HepG2 (cell line): ENCODE data around the gene FAM83F. TPM values are rescaled to one million over a fixed set of nuclear protein-coding genes. Genes with fewer than 3 reads are reported as not detected.

Experiments
- ATAC-seq: fragments of 200-7000 bp; cut with Tn5 transposase; 3 replicates; pipeline ENCODE4 v1.9.1; 2020; ENCODE audit warnings: mild to moderate bottlenecking, moderate library complexity
- BruUV-seq: library from RNA; stranded (reverse); fragments of 400-500 nt; replicated peaks from 2 replicates; lab custom pipeline; 2021; lab: Mats Ljungman, UMichigan
- CTCF ChIA-PET: fragments of 300-600 bp; formaldehyde crosslinking; extraction: SDS; loops from one replicate; lab custom pipeline; 2021; ENCODE audit warnings: low total read pairs, inconsistent platforms, low intra/inter-chr PET ratio; lab: Yijun Ruan, JAX
- POLR2A ChIA-PET: fragments of 350-600 bp; sonication (Branson Sonifier 250); formaldehyde crosslinking; loops from one replicate; lab custom pipeline; 2020; ENCODE audit warnings: antibody characterized with exemption, inconsistent platforms; lab: Yijun Ruan, JAX
- DNase-seq: peaks from one replicate; pipeline ENCODE4 v3.0.0-alpha.2; 2015; ENCODE audit warnings: low spot score
- FAIRE-seq: peaks from 3 replicates; lab custom pipeline; 2011; peaks lifted over from hg19 to GRCh38; lab: Jason Lieb, UNC
- H2AFZ ChIP-seq: one replicate; pipeline ENCODE4 v1.6.1; 2011; ENCODE audit warnings: low read length, inconsistent platforms
- H3K27ac ChIP-seq: fragments of 300-600 bp; 3 replicates; pipeline ENCODE4 v1.8.0; 2011; ENCODE audit warnings: mixed run types, mild to moderate bottlenecking, mixed read lengths, low read length, inconsistent platforms; ENCODE audit not compliant: insufficient read depth; ENCODE audit errors: extremely low read length
- H3K27me3 ChIP-seq, 2 experiments: fragments of 200-600 bp in 1 of 2; 2 replicates in 1 of 2; 3 replicates in 1 of 2; pipeline versions ENCODE4 v1.6.0 to v1.8.0; 2011; ENCODE audit warnings: low read length in 2 of 2, mild to moderate bottlenecking in 2 of 2, moderate library complexity in 2 of 2, inconsistent platforms in 1 of 2; ENCODE audit not compliant: insufficient read depth in 2 of 2, control insufficient read depth in 1 of 2
- H3K36me3 ChIP-seq, 2 experiments: fragments of 200-600 bp in 1 of 2; replicated peaks in 1 of 2; 2 replicates in 1 of 2; 3 replicates in 1 of 2; pipeline versions ENCODE4 v1.5.1 to v1.8.0; 2011; ENCODE audit warnings: low read length in 2 of 2, inconsistent platforms in 1 of 2; ENCODE audit not compliant: insufficient read depth in 2 of 2, control insufficient read depth in 1 of 2
- H3K4me1 ChIP-seq: 2 replicates; pipeline ENCODE4 v1.5.1; 2012; ENCODE audit warnings: low read length, inconsistent platforms; ENCODE audit not compliant: insufficient read depth
- H3K4me2 ChIP-seq: 2 replicates; pipeline ENCODE4 v1.6.0; 2011; ENCODE audit warnings: low read depth, low read length, inconsistent platforms
- H3K4me3 ChIP-seq, 3 experiments: fragments of 200-600 bp in 1 of 3; sonication (generic), shearing (Covaris generic) in 1 of 3; replicated peaks in 1 of 3; 2 replicates each; pipeline ENCODE4 v1.5.1; 2011 to 2016; ENCODE audit warnings: low read length in 3 of 3, inconsistent platforms in 2 of 3, low read depth in 2 of 3, mild to moderate bottlenecking in 2 of 3, control low read depth in 1 of 3, mixed read lengths in 1 of 3; ENCODE audit not compliant: insufficient read depth in 1 of 3
- H3K79me2 ChIP-seq: one replicate; pipeline ENCODE4 v1.6.1; 2011; ENCODE audit warnings: low read length, inconsistent platforms; ENCODE audit not compliant: insufficient read depth
- H3K9ac ChIP-seq: 2 replicates; pipeline ENCODE4 v1.6.0; 2011; ENCODE audit warnings: mild to moderate bottlenecking, low read depth, low read length, inconsistent platforms; ENCODE audit not compliant: insufficient read depth
- H3K9me3 ChIP-seq: 2 replicates; pipeline ENCODE4 v1.5.1; 2012; ENCODE audit warnings: mild to moderate bottlenecking, low read length
- H4K20me1 ChIP-seq: 2 replicates; pipeline ENCODE4 v1.6.0; 2011; ENCODE audit warnings: inconsistent platforms, mild to moderate bottlenecking, low read length, moderate library complexity; ENCODE audit not compliant: insufficient read depth
- ATF7-NPFF ChIP-seq: sonication (generic); formaldehyde crosslinking; IDR thresholded peaks from 2 replicates; pipeline ENCODE4 v1.8.1; 2023; ENCODE audit warnings: mild to moderate bottlenecking, low read depth, missing genetic modification reagents, moderate library complexity
- HNRNPK ChIP-seq: fragments of 200-400 bp; formaldehyde crosslinking; IDR thresholded peaks from 2 replicates; pipeline ENCODE4 v1.6.1; 2018; ENCODE audit warnings: low read length, low read depth, moderate library complexity, mild to moderate bottlenecking; ENCODE audit not compliant: poor library complexity, severe bottlenecking
- IRX3 ChIP-seq: sonication (generic); formaldehyde crosslinking; IDR thresholded peaks from 2 replicates; pipeline ENCODE4 v1.8.1; 2023; ENCODE audit warnings: mild to moderate bottlenecking, low read depth, missing genetic modification reagents, borderline replicate concordance
- KDM2A ChIP-seq: sonication (generic); formaldehyde crosslinking; IDR thresholded peaks from 2 replicates; pipeline ENCODE4 v1.4.0; 2020; ENCODE audit warnings: low read depth, missing genetic modification reagents, borderline replicate concordance
- RBFOX2 ChIP-seq: fragments of 200-400 bp; formaldehyde crosslinking; IDR thresholded peaks from 2 replicates; pipeline ENCODE4 v1.6.1; 2017; ENCODE audit warnings: low read depth, mild to moderate bottlenecking, low read length
- TARDBP ChIP-seq: sonication (generic); formaldehyde crosslinking; IDR thresholded peaks from 2 replicates; pipeline ENCODE4 v1.8.0; 2022; ENCODE audit warnings: mild to moderate bottlenecking, missing genetic modification reagents
- ZNF282 ChIP-seq: fragments of 450-650 bp; IDR thresholded peaks from 2 replicates; pipeline ENCODE4 v1.6.1; 2018; ENCODE audit not compliant: partially characterized antibody
- ZNF556 ChIP-seq: sonication (generic); formaldehyde crosslinking; IDR thresholded peaks from 2 replicates; pipeline ENCODE4 v1.4.0; 2020; ENCODE audit warnings: mild to moderate bottlenecking, missing genetic modification reagents, borderline replicate concordance
- ZNF781 ChIP-seq: sonication (generic); formaldehyde crosslinking; IDR thresholded peaks from 2 replicates; pipeline ENCODE4 v1.5.1; 2020; ENCODE audit warnings: borderline replicate concordance, mild to moderate bottlenecking, missing genetic modification reagents; ENCODE audit errors: not compliant biosample characterization
- WGBS: methylation state at CpG from one replicate; pipeline ENCODE4 v1.1.6; 2017; ENCODE audit warnings: low lambda C conversion rate; 5-methylcytosine and 5-hydroxymethylcytosine counted together
- in situ Hi-C: cut with HindIII; loops from 2 replicates; pipeline ENCODE4 v1.10.0; 2017; ENCODE audit warnings: low pct_unique_long_range_greater_than_20kb; ENCODE audit not compliant: extremely low pct_ligation_motif_present
- intact Hi-C: fragments of 100-400 bp; cut with micrococcal nuclease; formaldehyde crosslinking; loops from one replicate; pipeline ENCODE4 v1.10.0; 2022; ENCODE audit not compliant: unreplicated experiment
- polyA plus RNA-seq, 8 experiments: library from polyadenylated mRNA; depleted of rRNA in 3 of 8; stranded (reverse) in 7 of 8; unstranded in 1 of 8; fragments of >200 nt; fragmentation: Illumina TruSeq in 4 of 8; extraction: Trizol in 4 of 8; gene quantifications; 2 replicates each; pipeline versions ENCODE4 v1.2.1 to v1.2.3, GENCODE V29; 2011 to 2016; ENCODE audit warnings: low read depth in 4 of 8, missing spikeins in 1 of 8, mixed read lengths in 1 of 8; ENCODE audit not compliant: insufficient read depth in 1 of 8
- total RNA-seq, 5 experiments: library from RNA; depleted of rRNA; stranded (reverse); fragments of >200 nt; fragmentation: Illumina TruSeq; extraction: Trizol; gene quantifications; 2 replicates each; pipeline ENCODE4 v1.2.3, GENCODE V29; 2016; ENCODE audit warnings: low read depth in 1 of 5
- TF ChIP-seq, protein P1 (sequence below): sonication (generic); formaldehyde crosslinking; IDR thresholded peaks from 2 replicates; pipeline ENCODE4 v1.4.0; 2020; ENCODE audit warnings: missing genetic modification reagents

Gene FAM83F
- total and polyA plus RNA-seq, 2 of the 13 experiments (the other 11 are each of a cell fraction or from before 2014, with no cell fraction given) = not detected

DNA sequence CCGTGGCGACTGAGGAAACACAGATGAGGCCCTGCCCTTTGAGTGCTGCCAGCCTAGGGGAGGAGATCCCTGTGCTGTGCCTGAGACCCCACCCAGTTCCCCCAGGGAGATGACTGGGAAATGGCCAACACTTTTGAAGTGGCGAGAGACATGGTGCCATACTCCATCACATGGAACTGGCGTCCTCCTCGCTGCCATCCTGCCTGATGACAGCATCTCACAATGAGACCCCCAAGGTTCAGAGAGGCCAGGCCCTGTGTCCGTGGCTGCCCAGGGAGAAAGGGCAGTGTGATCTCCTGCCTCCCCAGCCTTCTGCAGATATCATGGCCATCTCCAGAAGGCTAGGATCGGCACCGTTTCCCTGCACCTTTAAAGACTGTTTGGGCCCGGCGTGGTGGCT is 31.1 kb downstream of the FAM83F start (continued):
- TF ChIP-seq, protein P1, sequence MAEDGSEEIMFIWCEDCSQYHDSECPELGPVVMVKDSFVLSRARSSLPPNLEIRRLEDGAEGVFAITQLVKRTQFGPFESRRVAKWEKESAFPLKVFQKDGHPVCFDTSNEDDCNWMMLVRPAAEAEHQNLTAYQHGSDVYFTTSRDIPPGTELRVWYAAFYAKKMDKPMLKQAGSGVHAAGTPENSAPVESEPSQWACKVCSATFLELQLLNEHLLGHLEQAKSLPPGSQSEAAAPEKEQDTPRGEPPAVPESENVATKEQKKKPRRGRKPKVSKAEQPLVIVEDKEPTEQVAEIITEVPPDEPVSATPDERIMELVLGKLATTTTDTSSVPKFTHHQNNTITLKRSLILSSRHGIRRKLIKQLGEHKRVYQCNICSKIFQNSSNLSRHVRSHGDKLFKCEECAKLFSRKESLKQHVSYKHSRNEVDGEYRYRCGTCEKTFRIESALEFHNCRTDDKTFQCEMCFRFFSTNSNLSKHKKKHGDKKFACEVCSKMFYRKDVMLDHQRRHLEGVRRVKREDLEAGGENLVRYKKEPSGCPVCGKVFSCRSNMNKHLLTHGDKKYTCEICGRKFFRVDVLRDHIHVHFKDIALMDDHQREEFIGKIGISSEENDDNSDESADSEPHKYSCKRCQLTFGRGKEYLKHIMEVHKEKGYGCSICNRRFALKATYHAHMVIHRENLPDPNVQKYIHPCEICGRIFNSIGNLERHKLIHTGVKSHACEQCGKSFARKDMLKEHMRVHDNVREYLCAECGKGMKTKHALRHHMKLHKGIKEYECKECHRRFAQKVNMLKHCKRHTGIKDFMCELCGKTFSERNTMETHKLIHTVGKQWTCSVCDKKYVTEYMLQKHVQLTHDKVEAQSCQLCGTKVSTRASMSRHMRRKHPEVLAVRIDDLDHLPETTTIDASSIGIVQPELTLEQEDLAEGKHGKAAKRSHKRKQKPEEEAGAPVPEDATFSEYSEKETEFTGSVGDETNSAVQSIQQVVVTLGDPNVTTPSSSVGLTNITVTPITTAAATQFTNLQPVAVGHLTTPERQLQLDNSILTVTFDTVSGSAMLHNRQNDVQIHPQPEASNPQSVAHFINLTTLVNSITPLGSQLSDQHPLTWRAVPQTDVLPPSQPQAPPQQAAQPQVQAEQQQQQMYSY = no peak
- no peak for TF ChIP-seq HNRNPK
- no peak for TF ChIP-seq ATF7-NPFF (CRISPR knock-in tag)
- no peak for TF ChIP-seq KDM2A (CRISPR knock-in tag)

DNA sequence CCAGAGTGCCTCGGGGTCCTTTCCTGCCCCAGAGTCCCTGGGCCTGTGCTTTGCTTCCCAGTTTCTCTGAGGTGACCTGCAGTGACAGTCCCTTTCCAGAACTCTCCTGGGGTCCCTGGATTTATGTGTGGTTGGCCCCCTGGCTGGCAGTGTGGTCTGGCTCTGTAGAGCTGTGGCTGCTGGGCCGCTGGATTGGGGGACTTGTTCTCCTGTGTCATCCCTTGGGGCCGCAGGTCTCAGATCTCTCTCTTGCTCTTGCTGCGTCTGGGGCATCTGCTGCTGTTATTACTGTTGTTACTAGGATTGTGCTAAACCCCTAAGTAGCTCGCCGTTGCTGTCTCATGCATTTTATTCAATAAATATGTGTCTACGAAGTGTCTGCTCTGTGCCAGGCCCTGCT is 31.9 kb downstream of the FAM83F start:
- ATAC-seq (no peak), DNase-seq (no peak), FAIRE-seq (no peak)
- H3K27ac ChIP-seq = no peak overlapping the region
- no peaks in the 10 kb centered on the region for H4K20me1 ChIP-seq
- CTCF ChIA-PET = no interaction called here
- no TSS peak for BruUV-seq
- H3K79me2 ChIP-seq = no peaks in the 10 kb centered on the region
- H3K36me3 ChIP-seq = no peaks in the 10 kb centered on the region
- H3K4me3 ChIP-seq = no peak overlapping the region
- TF ChIP-seq TARDBP = no peak
- TF ChIP-seq ZNF282 = no peak
- no peak for TF ChIP-seq ATF7-NPFF (CRISPR knock-in tag)
- no peak for TF ChIP-seq ZNF556
- no peak for TF ChIP-seq ZNF781
- no peak for TF ChIP-seq RBFOX2
- no peak for TF ChIP-seq IRX3 (CRISPR knock-in tag)
- peaks cover 24% of the 10 kb centered on the region for H3K4me1 ChIP-seq
- H3K27me3 ChIP-seq = peaks cover 9 to 68% of the 10 kb centered on the region in 2 experiments; a peak in 4 of 5 replicates
- H3K9ac ChIP-seq = no peak overlapping the region
- no peak overlapping the region for H2AFZ ChIP-seq
- no peak overlapping the region for H3K4me2 ChIP-seq
- WGBS = 6% methylated on average over 7 of the region's 7 CpGs
- intact Hi-C loops = no loop called here
- H3K9me3 ChIP-seq = no peaks in the 10 kb centered on the region
- POLR2A ChIA-PET = no interaction called here
- in situ Hi-C loops = loop anchor here (5.0 kb wide), 1 partner anchor 489 kb away; no protein-coding TSS in a partner anchor
